Measurements from ENCODE around the gene CASP7.
"Not testable (repeated sequence)": the region's sequence is repeated elsewhere in the genome, so short reads cannot be mapped to it uniquely, and the experiment has no call there.

CASP7 gene

DNA sequence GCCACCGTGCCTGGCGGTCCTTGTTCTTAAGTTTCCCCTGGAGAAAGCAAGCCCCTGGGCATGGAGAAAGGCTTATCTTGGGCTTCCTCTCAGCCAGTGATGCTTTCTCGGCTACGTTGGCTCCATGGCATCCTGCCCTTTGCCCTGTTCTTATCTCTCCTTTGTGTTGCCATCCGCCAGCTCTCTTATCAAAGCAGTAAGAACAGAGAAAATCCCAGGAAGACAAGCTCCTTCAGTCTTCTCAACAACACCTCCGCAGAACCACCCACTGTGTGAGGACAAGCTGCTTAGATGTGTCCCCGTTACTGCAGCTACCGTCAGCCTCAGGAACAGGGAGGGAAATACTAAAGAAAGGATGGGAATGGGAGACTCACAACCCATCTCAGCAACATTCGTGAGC lies 75.1 kb downstream of the CASP7 start:
- no peak for DNase-seq

DNA sequence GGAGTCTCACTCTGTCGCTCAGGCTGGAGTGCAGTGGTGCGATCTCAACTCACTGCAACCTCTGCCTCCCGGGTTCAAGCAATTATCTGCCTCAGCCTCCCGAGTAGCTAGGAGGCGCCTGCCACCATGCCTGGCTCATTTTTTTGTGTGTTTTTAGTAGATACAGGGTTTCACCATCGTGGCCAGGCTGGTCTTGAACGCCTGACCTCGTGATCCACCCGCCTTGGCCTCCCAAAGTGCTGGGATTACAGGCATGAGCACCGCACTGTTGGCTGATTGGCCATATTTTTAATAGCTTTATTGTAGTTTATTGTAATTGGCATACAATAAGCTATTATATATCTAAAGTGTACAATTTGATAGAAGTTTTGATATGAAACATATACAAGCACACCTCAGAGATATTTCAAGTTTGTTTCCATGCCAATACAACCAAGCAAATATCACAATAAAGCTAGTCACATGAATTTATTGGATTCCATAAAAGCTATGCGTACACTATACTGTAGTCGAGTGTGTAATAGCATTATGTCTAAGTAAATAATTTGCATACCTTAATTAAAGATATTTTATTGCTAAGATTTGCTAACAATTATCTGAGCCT lies 77.3 kb downstream of the CASP7 start:
- DNase-seq: no peak

DNA sequence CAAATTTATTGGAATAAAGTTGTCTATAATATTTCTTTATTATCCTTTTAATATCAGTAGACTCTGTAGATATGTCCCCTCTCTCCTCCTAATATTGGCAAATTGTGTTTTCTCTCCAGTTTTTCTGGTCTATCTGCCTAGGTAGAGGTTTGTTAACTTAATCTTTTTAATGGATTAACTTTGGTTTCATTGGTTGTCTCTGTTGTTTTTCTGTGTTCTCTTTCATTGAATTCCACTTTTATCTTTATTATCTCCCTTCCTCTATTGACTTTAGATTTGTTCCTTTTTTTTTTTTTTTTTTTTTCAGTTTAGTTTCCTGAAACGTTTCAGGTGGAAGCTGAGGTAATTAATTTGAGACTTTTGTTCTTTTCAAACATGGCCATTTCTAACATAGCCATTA lies 82.4 kb downstream of the CASP7 start:
- DNase-seq: no peak

DNA sequence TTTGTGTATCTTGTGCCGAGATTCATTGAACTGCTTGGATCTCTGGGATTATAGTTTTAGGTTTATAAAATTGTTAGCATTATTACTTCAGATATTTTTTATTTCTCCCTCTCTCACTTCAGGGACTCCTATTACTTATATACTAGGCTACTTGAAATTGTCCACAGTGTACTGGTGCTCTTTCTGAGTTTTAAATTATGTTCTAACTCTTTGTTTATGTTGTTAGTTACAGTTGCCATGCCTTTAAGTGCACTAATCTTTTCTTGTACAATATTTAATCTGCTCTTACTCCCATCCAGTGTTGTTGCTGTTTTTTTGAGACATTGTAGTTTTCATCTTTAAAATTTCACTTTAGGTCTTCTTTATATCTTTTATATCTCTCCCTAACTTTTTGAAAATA lies 84.9 kb downstream of the CASP7 start:
- DNase-seq: no peak

DNA sequence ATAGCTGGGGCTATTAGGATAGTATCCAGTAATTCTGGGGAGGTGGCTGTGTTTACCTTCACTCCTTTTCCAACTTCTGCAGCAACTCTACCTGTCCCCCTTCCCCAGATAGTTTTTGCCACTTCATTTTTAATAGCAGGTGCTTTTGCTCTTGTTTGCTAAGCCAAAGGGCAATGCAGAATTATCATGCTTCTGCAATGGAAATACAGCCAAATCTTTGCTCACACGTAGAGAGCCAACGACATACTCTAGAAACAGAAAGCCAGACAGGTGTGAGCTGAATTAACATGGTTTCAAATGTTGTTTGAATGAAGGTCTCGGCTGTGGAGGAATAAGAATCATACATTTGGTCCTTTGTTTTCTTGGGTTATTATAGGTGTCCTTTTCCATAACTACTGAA lies 86.2 kb downstream of the CASP7 start:
- DNase-seq: no peak

DNA sequence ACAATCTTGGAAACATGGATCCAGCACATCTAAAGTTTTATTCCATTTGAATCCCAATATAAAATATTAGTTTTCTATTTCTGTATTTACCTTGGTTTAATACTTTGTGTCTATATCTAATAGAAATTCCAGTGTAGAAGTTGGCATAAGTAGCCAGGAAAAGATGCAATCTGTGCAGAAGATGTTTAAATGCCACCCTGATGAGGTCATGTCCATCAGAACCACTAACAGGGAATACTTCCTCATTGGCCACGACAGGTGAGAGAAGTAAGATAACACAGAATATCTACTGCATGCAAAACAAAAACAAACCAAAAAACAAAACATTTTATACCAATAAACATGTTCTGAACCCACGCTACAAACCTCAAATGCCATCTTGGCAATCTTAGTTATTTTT lies 87.5 kb downstream of the CASP7 start:
- DNase-seq: no peak

DNA sequence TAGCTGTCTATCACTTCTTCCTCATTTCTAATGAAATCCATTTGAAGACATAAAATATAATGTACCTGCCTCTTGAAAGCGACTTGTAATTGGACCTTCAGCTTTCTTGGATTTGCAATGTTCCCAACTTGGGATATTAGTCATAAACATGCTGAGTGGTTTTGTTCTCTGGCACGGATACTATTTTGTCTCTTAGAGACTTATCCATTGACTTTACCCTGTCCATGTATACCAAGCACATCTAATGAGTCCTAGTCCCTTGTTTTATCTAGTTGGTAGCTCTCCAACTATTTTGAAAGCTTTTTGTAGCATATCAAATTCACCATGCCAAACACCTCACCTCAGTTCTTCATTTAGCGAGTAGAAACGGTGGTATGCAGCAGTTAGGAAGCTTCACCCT lies 90.6 kb downstream of the CASP7 start:
- DNase-seq: no peak

DNA sequence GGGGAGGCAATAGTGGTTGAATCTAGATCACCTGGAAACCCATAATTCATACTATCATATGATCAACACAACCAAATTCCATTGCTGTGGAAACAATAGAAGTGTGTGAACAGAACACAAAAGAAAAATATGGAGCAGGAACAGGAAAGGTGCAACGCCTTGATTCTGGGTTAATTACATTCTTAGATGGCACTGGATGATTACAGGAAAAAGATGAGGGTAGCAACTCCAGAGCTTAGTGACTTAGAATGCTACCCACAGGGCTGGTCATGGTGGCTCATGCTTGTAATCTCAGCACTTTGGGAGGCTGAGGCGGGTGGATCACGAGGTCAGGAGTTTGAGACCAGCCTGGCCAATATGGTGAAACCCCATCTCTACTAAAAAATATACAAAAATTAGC lies 91.4 kb downstream of the CASP7 start:
- DNase-seq: not testable (repeated sequence)

DNA sequence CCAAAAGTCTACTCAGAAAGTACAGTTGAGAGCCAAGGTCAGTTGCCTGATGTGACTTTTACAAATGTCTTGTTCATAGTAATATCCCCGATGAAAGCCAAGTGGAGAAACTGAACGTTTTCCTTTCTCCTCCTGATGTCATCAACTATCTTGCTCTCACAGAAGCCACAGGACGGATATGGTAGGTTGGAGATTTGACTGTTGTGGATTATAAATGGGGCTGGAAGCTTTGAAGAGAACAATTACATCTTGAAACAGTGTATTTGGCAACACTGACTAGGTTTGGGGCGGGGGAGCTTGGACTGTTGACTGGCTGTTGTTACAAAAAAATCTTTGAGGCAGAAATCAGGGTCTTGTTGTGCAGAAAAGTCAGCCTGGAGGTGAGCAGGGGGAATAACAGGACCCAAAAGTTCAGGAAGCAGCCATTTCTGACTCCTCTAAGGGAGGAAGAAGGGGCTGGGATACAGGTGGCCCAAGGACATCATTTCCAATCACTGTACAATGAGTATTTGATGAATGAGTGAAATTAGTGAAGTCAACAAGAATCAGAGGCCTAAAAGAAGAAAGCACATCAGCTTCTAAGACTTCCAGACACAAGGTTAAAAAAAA lies 96.1 kb downstream of the CASP7 start:
- DNase-seq: no peak

DNA sequence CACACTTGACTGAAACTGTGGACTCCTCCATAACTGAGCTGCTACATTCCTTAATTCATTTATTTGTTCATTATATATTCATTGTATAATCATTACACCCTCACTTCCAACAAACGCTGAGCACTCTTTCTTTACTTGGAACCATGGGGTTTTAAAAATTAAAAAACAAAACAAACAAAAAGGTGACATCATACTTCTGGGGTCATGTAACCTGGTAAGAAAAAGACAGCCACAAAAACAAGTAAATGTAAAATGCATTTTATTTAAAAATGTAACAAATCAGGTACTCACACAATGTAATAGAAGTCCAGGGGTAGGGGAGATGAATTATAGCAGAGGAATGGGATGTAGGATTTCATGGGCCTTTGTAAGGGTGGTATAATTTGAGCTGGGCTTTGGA lies 96.8 kb downstream of the CASP7 start:
- no peak for DNase-seq

Measured in HCEC 1CT (cell line).